Esophagus muscularis mucosa (tissue), 4 donors: ENCODE results near the gene ZDHHC13.

Source experiments
- EP300 ChIP-seq: sonication (generic); formaldehyde crosslinking; IDR thresholded peaks from one replicate; pipeline ENCODE4 v1.6.1; 2017; ENCODE audit warnings: antibody characterized with exemption
- POLR2A ChIP-seq: fragments of 450-650 bp; IDR thresholded peaks from one replicate; pipeline ENCODE4 v1.6.1; 2017; ENCODE audit warnings: antibody characterized with exemption, moderate library complexity, mild to moderate bottlenecking, low read depth
- POLR2AphosphoS5 ChIP-seq, 2 donors: sonication (generic); formaldehyde crosslinking; IDR thresholded peaks; one replicate each; pipeline ENCODE4 v1.6.1; 2017; ENCODE audit warnings: antibody characterized with exemption in 2 of 2
- TF ChIP-seq, protein P1 (sequence below), 3 experiments: fragments of 200-600 bp in 2 of 3; fragments of 450-650 bp in 1 of 3; sonication (generic) in 2 of 3; IDR thresholded peaks; one replicate each; pipeline ENCODE4 v1.5.1; 2017 to 2019; ENCODE audit warnings: antibody characterized with exemption in 3 of 3, mild to moderate bottlenecking in 2 of 3, moderate library complexity in 1 of 3

DNA sequence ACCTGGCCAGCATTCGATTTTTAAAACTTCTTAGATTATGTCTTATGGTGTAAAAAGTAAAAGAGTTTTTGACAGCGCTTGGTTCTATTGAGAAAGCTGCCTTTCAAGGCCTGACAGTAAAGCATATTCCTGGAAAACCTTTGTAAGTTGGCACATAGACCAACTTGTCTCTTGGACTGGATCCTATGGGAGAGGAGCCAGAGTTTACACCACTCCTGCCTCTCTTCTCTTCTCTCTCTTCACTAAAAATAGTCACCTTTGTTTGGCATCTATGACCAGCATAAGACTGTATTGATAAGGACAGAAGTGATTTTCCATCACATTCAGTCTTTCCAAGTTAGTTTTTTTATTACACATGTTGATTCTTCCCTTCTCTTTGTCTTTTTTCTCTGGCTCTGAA lies 51.1 kb downstream of the ZDHHC13 start:
- TF ChIP-seq EP300 (no peak), POLR2A (no peak), POLR2AphosphoS5 (IDR thresholded peaks at IDR 0.05) (no peak)
- TF ChIP-seq, protein P1, sequence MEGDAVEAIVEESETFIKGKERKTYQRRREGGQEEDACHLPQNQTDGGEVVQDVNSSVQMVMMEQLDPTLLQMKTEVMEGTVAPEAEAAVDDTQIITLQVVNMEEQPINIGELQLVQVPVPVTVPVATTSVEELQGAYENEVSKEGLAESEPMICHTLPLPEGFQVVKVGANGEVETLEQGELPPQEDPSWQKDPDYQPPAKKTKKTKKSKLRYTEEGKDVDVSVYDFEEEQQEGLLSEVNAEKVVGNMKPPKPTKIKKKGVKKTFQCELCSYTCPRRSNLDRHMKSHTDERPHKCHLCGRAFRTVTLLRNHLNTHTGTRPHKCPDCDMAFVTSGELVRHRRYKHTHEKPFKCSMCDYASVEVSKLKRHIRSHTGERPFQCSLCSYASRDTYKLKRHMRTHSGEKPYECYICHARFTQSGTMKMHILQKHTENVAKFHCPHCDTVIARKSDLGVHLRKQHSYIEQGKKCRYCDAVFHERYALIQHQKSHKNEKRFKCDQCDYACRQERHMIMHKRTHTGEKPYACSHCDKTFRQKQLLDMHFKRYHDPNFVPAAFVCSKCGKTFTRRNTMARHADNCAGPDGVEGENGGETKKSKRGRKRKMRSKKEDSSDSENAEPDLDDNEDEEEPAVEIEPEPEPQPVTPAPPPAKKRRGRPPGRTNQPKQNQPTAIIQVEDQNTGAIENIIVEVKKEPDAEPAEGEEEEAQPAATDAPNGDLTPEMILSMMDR (IDR thresholded peaks at IDR 0.05): no peak
